Measurements from ENCODE around the gene RASA4.
"Not testable (repeated sequence)": the region's sequence is repeated elsewhere in the genome, so short reads cannot be mapped to it uniquely, and the experiment has no call there.

- not testable (repeated sequence) for TF ChIP-seq CTCF (optimal IDR thresholded peaks at IDR 0.05 in 1 of 3, IDR thresholded peaks at IDR 0.05 in 1 of 3, conservative IDR thresholded peaks at IDR 0.05 in 1 of 3; ENCODE audit: extremely low read depth in 1 of 3, insufficient read depth in 2 of 3, low read length in 3 of 3); EZH2 (IDR thresholded peaks at IDR 0.05; ENCODE audit: low read length)
Observed at GRCh38 chr7:102583495-102583894, 33.1 kb downstream of the RASA4 start.
